H7 (cell line): Measurements from ENCODE around the gene NMD3. TPM values are rescaled to one million over a fixed set of nuclear protein-coding genes. Genes with fewer than 3 reads are reported as not detected.
A peak's percentile ranks its signal among the peaks of the same experiment; 100 is the strongest.

ENCODE experiments used
- DNase-seq: peaks from one replicate; pipeline ENCODE4 v3.0.0; 2012
- H3K27me3 ChIP-seq: 2 replicates; pipeline ENCODE4 v1.6.0; 2011; ENCODE audit warnings: mild to moderate bottlenecking, low read length; ENCODE audit not compliant: control insufficient read depth, insufficient read depth
- H3K36me3 ChIP-seq: replicated peaks from 2 replicates; pipeline ENCODE4 v1.5.1; 2011; ENCODE audit warnings: low read length; ENCODE audit not compliant: control insufficient read depth, insufficient read depth
- H3K4me3 ChIP-seq: 2 replicates; pipeline ENCODE4 v1.5.1; 2011; ENCODE audit warnings: low read depth, mild to moderate bottlenecking, control low read depth, low read length, moderate library complexity; ENCODE audit not compliant: insufficient read depth
- total RNA-seq: library from RNA; depleted of rRNA; stranded (reverse); fragments of >200 nt; shearing (Covaris generic); gene quantifications from 2 replicates; pipeline ENCODE4 v1.2.3, GENCODE V29; 2014

NMD3 gene
- total RNA-seq, 1 experiment from 2014 or later = 45.2 TPM

DNA sequence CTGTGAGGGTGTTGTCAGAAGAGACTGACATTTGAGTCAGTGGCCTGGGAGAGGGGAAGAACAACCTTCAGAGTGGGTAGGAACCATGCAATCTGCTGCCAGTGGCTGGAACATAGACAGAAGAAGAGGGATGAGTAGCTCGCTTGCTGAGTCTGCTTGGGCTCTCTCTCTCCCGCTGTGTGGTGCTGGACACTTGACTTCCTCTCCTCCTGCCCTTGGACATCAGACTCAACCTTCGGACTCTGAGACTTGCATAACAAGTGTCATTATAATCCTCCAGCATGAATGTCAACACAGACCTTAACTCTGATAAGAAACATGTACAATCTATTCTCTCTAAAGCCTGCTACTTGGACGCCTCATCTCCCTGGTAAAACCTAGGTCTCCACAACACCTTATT, 5.9 kb upstream of the NMD3 start:
- DNase-seq = no peak
- no peaks in the 10 kb centered on the region for H3K27me3 ChIP-seq
- no peaks in the 10 kb centered on the region for H3K36me3 ChIP-seq
- no peak overlapping the region for H3K4me3 ChIP-seq

DNA sequence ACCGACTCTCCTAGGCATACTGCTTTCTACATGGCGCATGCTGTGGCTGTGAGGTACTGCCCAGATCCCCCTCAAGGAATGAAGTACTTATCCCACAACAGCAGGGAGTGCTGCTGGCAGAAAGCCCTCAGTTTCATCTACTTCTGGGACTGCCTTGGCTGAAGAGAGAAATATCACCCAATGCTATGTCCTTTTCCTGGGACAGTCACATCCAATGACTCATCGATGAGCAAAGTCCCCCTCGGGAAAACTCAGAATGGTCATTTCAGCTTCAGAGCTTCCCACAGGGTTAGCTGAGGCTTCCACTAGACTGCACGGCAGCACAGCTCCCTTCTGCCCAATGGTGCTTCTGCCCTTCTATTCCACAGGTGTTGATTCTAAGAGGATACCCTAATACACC, 3.6 kb upstream of the NMD3 start:
- Histone ChIP-seq H3K27me3 (no peaks in the 10 kb centered on the region), H3K4me3 (no peak overlapping the region), H3K36me3 (no peaks in the 10 kb centered on the region)
- no peak for DNase-seq

- no peak for DNase-seq
- Histone ChIP-seq H3K27me3 (no peaks in the 10 kb centered on the region), H3K4me3 (no peak overlapping the region), H3K36me3 (peaks cover 2% of the 10 kb centered on the region)
Measured at GRCh38 chr3:161219495-161219894, 1.6 kb upstream of the NMD3 start.

GRCh38 chr3:161221806-161222600, 892 bp downstream of the NMD3 start:
- peak overlapping the region; percentile 90 for H3K4me3 ChIP-seq
- H3K27me3 ChIP-seq = no peaks in the 10 kb centered on the region
- H3K36me3 ChIP-seq = peaks cover 2% of the 10 kb centered on the region
- DNase-seq = no peak

DNA sequence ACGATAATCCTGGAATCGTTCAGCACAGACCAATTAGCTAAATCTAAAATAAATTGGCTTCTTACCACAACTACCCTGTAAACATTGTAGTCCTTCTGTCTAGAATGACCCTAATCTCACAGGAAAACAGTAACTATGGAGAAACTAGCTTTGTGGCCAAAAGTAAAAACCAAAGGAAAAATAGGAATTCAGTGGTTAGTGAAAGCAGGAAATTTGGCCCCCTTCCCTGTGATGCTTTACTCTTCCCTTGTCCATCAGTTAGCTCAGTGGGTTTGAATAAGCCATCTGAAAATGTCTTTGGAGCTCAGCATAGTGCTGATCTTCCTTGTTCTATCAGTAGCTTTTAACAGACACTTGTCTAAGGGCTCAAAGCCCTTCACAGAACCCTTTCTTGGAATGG, 1.6 kb downstream of the NMD3 start:
- DNase-seq = no peak
- H3K4me3 ChIP-seq = no peak overlapping the region; the same call in 1 of the 2 replicates
- peaks cover 2% of the 10 kb centered on the region for H3K36me3 ChIP-seq
- no peaks in the 10 kb centered on the region for H3K27me3 ChIP-seq

DNA sequence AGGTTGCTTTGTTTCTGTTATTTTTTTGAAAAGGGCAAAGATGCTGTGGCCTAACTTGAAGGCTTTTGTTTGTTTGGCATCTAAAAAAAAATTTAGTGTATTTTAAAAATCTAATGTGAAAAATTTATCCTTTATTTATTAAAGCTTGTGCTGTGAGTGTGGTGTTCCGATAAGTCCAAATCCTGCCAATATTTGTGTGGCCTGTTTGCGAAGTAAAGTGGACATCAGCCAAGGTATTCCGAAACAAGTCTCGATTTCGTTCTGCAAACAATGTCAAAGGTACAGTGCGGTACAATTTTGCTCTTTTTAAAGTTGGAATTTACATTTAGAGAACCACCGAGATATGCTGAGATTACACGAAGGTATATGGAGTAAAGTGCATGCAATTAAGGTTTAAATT, 3.7 kb downstream of the NMD3 start:
- Histone ChIP-seq H3K4me3 (no peak overlapping the region), H3K36me3 (peaks cover 3% of the 10 kb centered on the region), H3K27me3 (no peaks in the 10 kb centered on the region)

GRCh38 chr3:161230621-161231171, 9.6 kb downstream of the NMD3 start:
- DNase-seq = no peak
- Histone ChIP-seq H3K4me3 (no peak overlapping the region), H3K36me3 (peaks cover 4% of the 10 kb centered on the region), H3K27me3 (no peaks in the 10 kb centered on the region)

More for the DNA sequence above, 3.7 kb downstream of the NMD3 start:
- DNase-seq = no peak

DNA sequence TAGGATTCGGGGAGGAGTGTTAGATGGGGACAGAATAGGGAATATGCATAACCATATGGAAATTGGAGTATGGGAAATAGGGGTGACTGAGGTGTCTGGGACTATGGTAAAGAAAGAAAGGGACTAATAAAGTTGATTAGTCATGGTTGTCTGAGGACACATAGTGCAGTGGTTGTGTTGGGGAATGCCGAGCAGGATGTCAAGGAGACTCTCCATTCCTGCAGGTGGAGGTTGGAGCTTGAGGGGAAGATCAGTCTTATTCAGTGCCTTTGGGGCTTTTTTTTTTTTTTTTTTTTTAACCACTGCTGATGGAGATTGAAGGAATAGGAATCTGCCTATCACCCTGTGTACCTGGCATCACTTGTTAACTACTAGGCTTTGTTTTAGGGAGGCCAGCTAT, 10.8 kb downstream of the NMD3 start:
- no peaks in the 10 kb centered on the region for H3K27me3 ChIP-seq
- DNase-seq = no peak
- H3K4me3 ChIP-seq = no peak overlapping the region
- H3K36me3 ChIP-seq = peaks cover 4% of the 10 kb centered on the region

DNA sequence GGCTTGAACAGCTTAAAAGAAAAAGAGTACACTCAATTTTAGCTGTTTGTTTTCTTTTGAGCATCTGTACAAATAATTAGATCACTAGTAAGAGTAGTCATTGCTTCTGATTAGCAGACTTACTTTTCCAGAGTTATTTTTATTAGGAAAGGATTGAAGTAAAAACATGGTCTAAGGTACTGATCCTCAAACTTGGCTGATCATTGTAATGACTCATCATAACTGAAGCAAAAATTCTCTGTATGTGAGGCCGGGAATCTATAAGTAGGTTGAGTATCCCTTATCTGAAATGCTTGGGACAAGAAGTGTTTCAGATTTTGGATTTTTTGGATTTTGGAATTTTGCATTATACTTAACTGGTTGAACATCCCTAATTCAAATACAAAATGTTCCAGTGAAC, 12.4 kb downstream of the NMD3 start:
- Histone ChIP-seq H3K36me3 (peaks cover 8% of the 10 kb centered on the region), H3K27me3 (no peaks in the 10 kb centered on the region), H3K4me3 (no peak overlapping the region)
- DNase-seq = no peak

DNA sequence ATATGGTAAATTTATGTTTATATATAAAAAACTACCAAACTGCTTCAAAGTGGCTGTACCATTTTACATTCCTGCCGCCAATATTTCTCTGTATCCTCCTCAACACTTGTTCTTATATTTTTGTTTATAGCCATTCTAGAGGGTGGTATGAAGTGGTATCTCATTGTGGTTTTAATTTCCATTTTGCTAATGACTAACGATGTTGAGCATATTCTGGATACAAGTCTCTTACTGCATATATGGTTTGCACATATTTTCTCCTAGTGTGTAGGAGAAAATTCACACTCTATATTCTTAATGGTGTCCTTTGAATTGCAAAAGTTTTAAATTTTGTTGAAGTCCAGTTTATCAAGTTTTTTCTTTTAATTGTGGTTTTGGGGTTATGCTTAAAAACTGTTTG, 15.1 kb downstream of the NMD3 start:
- no peak overlapping the region for H3K4me3 ChIP-seq
- DNase-seq = no peak
- no peaks in the 10 kb centered on the region for H3K27me3 ChIP-seq
- H3K36me3 ChIP-seq = peaks cover 8% of the 10 kb centered on the region

GRCh38 chr3:161239700-161240099, 18.6 kb downstream of the NMD3 start:
- peaks cover 8% of the 10 kb centered on the region for H3K36me3 ChIP-seq

DNA sequence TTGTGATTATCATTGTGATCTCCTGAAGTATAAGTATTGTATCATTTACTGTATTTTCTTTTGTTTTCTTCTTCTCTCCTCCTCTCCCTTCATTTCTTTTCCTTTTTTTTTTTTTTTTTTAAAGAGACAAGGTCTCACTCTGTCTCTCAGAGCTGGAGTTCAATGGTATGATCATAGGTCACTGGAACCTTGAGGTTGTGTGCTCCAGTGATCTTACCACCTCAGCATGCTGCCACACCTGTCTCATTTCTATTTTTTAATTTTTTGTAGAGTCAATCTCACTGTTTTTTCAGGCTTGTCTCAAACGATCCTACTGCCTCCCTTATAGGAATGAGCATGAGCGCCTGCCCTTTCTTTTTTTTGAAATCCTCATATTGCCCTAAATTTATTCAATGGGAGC, 23.4 kb downstream of the NMD3 start:
- H3K4me3 ChIP-seq = no peak overlapping the region
- H3K27me3 ChIP-seq = no peaks in the 10 kb centered on the region
- no peak for DNase-seq
- peaks cover 9% of the 10 kb centered on the region for H3K36me3 ChIP-seq

More at GRCh38 chr3:161239700-161240099, 18.6 kb downstream of the NMD3 start:
- Histone ChIP-seq H3K27me3 (no peaks in the 10 kb centered on the region), H3K4me3 (no peak overlapping the region)
- DNase-seq = no peak

DNA sequence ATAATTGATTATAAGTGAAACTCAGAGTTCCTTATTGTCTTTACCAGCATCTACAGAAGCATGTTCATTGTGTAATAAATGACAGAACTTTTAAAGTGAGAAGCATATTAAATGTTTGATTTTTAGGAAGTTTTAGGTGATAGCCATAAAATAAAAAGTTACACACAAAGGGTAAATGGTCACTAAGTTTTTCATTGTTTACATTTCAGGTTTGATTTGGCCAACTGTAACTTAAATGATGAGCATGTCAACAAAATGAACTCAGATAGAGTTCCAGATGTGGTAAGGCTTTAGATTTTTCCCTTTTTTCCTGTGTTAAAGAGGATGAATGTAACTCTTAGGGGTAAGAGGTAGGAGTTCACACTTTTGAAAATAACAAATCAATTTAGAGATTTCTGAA, 25.9 kb downstream of the NMD3 start:
- H3K4me3 ChIP-seq = no peak overlapping the region
- no peaks in the 10 kb centered on the region for H3K27me3 ChIP-seq
- H3K36me3 ChIP-seq = peaks cover 13% of the 10 kb centered on the region
- DNase-seq = no peak

GRCh38 chr3:161250116-161250515, 29.0 kb downstream of the NMD3 start:
- no peaks in the 10 kb centered on the region for H3K27me3 ChIP-seq
- peaks cover 16% of the 10 kb centered on the region for H3K36me3 ChIP-seq
- no peak overlapping the region for H3K4me3 ChIP-seq
- DNase-seq = no peak

GRCh38 chr3:161251716-161252115, 30.6 kb downstream of the NMD3 start:
- Histone ChIP-seq H3K27me3 (no peaks in the 10 kb centered on the region), H3K4me3 (no peak overlapping the region), H3K36me3 (peaks cover 16% of the 10 kb centered on the region)
- no peak for DNase-seq
